ENCODE results near the gene KHK. TPM values are rescaled to one million over a fixed set of nuclear protein-coding genes. Genes with fewer than 3 reads are reported as not detected.

Gene KHK
- total and polyA plus RNA-seq, 9 of the 15 experiments (the other 6 are each of a cell fraction or from before 2014, with no cell fraction given) = 1.5 to 10.7 (median 5.2) TPM

- TF ChIP-seq, protein P1, sequence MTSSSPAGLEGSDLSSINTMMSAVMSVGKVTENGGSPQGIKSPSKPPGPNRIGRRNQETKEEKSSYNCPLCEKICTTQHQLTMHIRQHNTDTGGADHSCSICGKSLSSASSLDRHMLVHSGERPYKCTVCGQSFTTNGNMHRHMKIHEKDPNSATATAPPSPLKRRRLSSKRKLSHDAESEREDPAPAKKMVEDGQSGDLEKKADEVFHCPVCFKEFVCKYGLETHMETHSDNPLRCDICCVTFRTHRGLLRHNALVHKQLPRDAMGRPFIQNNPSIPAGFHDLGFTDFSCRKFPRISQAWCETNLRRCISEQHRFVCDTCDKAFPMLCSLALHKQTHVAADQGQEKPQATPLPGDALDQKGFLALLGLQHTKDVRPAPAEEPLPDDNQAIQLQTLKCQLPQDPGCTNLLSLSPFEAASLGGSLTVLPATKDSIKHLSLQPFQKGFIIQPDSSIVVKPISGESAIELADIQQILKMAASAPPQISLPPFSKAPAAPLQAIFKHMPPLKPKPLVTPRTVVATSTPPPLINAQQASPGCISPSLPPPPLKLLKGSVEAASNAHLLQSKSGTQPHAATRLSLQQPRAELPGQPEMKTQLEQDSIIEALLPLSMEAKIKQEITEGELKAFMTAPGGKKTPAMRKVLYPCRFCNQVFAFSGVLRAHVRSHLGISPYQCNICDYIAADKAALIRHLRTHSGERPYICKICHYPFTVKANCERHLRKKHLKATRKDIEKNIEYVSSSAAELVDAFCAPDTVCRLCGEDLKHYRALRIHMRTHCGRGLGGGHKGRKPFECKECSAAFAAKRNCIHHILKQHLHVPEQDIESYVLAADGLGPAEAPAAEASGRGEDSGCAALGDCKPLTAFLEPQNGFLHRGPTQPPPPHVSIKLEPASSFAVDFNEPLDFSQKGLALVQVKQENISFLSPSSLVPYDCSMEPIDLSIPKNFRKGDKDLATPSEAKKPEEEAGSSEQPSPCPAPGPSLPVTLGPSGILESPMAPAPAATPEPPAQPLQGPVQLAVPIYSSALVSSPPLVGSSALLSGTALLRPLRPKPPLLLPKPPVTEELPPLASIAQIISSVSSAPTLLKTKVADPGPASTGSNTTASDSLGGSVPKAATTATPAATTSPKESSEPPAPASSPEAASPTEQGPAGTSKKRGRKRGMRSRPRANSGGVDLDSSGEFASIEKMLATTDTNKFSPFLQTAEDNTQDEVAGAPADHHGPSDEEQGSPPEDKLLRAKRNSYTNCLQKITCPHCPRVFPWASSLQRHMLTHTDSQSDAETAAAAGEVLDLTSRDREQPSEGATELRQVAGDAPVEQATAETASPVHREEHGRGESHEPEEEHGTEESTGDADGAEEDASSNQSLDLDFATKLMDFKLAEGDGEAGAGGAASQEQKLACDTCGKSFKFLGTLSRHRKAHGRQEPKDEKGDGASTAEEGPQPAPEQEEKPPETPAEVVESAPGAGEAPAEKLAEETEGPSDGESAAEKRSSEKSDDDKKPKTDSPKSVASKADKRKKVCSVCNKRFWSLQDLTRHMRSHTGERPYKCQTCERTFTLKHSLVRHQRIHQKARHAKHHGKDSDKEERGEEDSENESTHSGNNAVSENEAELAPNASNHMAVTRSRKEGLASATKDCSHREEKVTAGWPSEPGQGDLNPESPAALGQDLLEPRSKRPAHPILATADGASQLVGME (CRISPR knock-in tag; IDR thresholded peaks at IDR 0.05) = no peak
- no peak for TF ChIP-seq CEBPG (CRISPR knock-in tag; IDR thresholded peaks at IDR 0.05)
- no peak for TF ChIP-seq CEBPG (tag; conservative IDR thresholded peaks at IDR 0.05 in 1 of 2, IDR thresholded peaks at IDR 0.05 in 1 of 2)
- TF ChIP-seq, protein P2, sequence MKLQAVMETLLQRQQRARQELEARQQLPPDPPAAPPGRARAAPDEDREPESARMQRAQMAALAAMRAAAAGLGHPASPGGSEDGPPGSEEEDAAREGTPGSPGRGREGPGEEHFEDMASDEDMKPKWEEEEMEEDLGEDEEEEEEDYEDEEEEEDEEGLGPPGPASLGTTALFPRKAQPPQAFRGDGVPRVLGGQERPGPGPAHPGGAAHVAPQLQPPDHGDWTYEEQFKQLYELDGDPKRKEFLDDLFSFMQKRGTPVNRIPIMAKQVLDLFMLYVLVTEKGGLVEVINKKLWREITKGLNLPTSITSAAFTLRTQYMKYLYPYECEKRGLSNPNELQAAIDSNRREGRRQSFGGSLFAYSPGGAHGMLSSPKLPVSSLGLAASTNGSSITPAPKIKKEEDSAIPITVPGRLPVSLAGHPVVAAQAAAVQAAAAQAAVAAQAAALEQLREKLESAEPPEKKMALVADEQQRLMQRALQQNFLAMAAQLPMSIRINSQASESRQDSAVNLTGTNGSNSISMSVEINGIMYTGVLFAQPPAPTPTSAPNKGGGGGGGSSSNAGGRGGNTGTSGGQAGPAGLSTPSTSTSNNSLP (IDR thresholded peaks at IDR 0.05; ENCODE audit: borderline replicate concordance, low read depth, low read length) = no peak
- no peak for TF ChIP-seq PTBP1 (IDR thresholded peaks at IDR 0.05; ENCODE audit: low read depth, low read length)
- TF ChIP-seq NCOA6 (IDR thresholded peaks at IDR 0.05) = no peak
- TF ChIP-seq ZSCAN29 (IDR thresholded peaks at IDR 0.05) = no peak
- TF ChIP-seq NKRF (IDR thresholded peaks at IDR 0.05; ENCODE audit: borderline replicate concordance) = peak; percentile 80; the same call in 1 of the 2 replicates
- TF ChIP-seq HEY1 (CRISPR knock-in tag; IDR thresholded peaks at IDR 0.05; ENCODE audit: borderline replicate concordance) = no peak
- no peak for TF ChIP-seq MECOM (CRISPR knock-in tag; IDR thresholded peaks at IDR 0.05)
- TF ChIP-seq GABPB1 (CRISPR knock-in tag; IDR thresholded peaks at IDR 0.05) = peak; percentile 90
- TF ChIP-seq KLF10 (CRISPR knock-in tag; IDR thresholded peaks at IDR 0.05) = no peak
- TF ChIP-seq ZKSCAN3 (CRISPR knock-in tag; IDR thresholded peaks at IDR 0.05) = no peak
- TF ChIP-seq, protein P3, sequence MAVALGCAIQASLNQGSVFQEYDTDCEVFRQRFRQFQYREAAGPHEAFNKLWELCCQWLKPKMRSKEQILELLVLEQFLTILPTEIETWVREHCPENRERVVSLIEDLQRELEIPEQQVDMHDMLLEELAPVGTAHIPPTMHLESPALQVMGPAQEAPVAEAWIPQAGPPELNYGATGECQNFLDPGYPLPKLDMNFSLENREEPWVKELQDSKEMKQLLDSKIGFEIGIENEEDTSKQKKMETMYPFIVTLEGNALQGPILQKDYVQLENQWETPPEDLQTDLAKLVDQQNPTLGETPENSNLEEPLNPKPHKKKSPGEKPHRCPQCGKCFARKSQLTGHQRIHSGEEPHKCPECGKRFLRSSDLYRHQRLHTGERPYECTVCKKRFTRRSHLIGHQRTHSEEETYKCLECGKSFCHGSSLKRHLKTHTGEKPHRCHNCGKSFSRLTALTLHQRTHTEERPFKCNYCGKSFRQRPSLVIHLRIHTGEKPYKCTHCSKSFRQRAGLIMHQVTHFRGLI (CRISPR knock-in tag; IDR thresholded peaks at IDR 0.05) = no peak
- TF ChIP-seq, protein P4, sequence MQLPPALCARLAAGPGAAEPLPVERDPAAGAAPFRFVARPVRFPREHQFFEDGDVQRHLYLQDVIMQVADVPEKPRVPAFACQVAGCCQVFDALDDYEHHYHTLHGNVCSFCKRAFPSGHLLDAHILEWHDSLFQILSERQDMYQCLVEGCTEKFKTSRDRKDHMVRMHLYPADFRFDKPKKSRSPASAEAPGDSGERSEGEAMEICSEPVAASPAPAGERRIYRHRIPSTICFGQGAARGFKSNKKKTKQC (CRISPR knock-in tag; IDR thresholded peaks at IDR 0.05) = no peak
These were observed 15.1 kb upstream of the KHK start, which contains the start of gene OST4 (continued) for GRCh38 chr2:27071277-27071989.
